ENCODE results near the gene TMIGD1.
"Not testable (repeated sequence)": the region's sequence is repeated elsewhere in the genome, so short reads cannot be mapped to it uniquely, and the experiment has no call there.

The TMIGD1 gene

GRCh38 chr17:30358055-30358760 lies 24.4 kb upstream of the TMIGD1 start:
- DNase-seq (ENCODE audit: low read depth in 3 of 3): no peak

GRCh38 chr17:30357476-30357875 lies 23.6 kb upstream of the TMIGD1 start:
- no peak for DNase-seq (ENCODE audit: low read depth in 3 of 3)

DNA sequence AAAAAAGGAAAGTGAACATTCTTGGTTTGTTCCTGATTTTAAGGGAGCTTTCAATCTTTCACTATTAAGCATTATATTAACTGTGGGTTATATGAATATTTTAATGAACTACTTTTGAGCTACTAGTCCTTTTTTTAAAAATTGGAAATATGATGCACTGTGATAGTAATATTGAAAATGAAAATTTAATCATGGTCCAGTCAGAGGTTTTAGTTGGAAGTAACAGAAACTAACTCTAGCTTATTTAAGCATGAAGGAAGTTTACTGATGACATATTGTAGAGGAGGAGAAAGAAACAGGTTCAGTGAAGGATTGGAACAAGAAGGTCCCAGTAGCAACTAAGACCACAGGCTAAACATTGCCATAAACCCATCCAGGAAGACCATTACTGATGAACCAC lies 20.8 kb upstream of the TMIGD1 start:
- no peak for DNase-seq (ENCODE audit: low read depth in 3 of 3)

DNA sequence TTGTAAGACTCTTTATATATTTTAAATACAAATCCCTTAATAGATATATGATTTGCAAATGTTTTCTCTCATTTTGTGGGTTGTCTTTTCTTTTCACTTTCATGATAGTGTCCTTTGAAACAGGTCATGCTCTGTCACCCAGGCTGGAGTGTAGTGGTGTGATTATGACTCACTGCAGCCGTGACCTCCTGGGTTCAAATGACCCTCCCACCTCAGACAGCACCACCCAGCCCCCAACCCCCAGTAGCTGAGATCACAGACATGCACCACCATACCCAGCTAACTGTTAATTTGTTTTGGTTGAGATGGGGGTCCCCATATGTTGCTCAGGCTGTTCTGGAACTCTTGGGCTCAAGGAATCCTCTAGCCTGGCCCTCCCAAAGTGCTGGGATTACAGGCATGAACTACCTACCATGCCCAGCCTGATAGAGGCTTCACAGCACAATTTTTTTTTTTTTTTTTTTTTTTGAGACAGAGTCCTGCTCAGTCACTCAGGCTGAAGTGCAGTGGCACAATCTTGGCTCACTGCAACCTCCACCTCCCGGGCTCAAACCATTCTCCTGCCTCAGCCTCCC lies 18.5 kb upstream of the TMIGD1 start:
- no peak for DNase-seq (ENCODE audit: low read depth in 3 of 3)

DNA sequence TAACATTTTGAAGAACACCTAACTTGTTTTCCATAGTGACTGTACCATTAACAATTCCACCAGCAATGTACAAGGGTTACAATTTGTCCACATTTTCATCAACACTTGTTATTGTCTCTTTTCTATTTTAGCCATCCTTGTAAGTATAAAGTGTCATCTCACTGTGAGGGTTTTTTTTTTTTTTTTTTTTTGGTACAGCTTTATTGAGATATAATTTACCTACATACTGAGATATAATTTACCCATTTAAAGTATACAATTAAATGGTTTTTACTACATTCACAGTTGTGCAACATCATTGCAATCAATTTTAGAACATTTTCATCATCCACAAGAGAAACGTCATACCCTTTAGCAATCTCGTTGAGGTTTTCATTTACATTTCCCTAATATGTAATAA lies 17.9 kb upstream of the TMIGD1 start:
- no peak for DNase-seq (ENCODE audit: low read depth in 3 of 3)

GRCh38 chr17:30351263-30351662 lies 17.4 kb upstream of the TMIGD1 start:
- not testable (repeated sequence) for DNase-seq (ENCODE audit: low read depth in 3 of 3)

DNA sequence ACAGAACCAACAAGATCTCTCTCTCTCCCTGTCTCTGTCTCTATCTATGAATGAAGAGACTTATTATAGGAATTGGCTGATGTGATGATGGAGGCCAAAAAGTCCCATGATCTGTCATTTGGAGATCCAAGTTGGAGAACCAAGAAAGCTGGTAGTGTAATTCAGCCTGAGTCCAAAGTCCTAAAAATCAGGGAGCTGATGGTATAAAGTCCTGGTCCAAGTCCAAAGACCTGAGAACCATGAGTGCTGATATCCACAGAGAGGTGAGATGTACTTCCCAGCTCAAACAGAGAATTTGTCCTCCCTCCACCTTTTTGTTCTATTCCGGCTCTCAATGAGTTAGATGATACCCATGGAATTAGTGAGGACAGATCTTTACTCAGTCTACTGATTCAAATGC lies 15.4 kb upstream of the TMIGD1 start:
- no peak for DNase-seq (ENCODE audit: low read depth in 3 of 3)

GRCh38 chr17:30347488-30347887 lies 13.6 kb upstream of the TMIGD1 start:
- DNase-seq (ENCODE audit: low read depth in 3 of 3): no peak

GRCh38 chr17:30346221-30346795 lies 12.5 kb upstream of the TMIGD1 start:
- DNase-seq (ENCODE audit: low read depth in 3 of 3): no peak

- DNase-seq (ENCODE audit: low read depth in 3 of 3): peak in 1 of 3 donors; percentile 38
Observed at GRCh38 chr17:30345527-30346075, 11.7 kb upstream of the TMIGD1 start.

- DNase-seq (ENCODE audit: low read depth in 3 of 3): no peak
Observed at GRCh38 chr17:30345089-30345433, 11.2 kb upstream of the TMIGD1 start.

- no peak for DNase-seq (ENCODE audit: low read depth in 3 of 3)
Observed at GRCh38 chr17:30344283-30345088, 10.6 kb upstream of the TMIGD1 start.

DNA sequence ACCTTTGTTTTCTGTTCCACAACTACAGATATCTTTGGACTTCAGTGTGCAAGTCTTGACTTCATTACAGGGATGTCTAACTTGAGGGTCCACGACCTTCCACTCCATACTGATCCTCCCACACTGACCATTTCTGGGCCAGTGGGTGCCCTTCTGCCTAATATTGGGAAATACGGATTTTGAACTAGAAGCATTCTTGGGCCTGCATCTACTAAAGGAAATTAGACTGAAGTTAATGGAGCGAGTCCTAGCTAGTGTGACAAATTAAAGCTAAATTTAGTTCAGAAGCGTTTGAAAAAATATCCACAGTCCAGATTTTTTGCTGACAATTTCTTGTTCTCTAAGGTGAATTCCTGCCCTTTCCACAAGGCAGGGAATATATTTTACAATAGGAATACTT lies 9.9 kb upstream of the TMIGD1 start:
- DNase-seq (ENCODE audit: low read depth in 3 of 3): no peak

GRCh38 chr17:30343244-30343643 lies 9.4 kb upstream of the TMIGD1 start:
- DNase-seq (ENCODE audit: low read depth in 3 of 3): not testable (repeated sequence)

- DNase-seq (ENCODE audit: low read depth in 3 of 3): no peak
Observed at GRCh38 chr17:30341703-30342249, 7.9 kb upstream of the TMIGD1 start.

DNA sequence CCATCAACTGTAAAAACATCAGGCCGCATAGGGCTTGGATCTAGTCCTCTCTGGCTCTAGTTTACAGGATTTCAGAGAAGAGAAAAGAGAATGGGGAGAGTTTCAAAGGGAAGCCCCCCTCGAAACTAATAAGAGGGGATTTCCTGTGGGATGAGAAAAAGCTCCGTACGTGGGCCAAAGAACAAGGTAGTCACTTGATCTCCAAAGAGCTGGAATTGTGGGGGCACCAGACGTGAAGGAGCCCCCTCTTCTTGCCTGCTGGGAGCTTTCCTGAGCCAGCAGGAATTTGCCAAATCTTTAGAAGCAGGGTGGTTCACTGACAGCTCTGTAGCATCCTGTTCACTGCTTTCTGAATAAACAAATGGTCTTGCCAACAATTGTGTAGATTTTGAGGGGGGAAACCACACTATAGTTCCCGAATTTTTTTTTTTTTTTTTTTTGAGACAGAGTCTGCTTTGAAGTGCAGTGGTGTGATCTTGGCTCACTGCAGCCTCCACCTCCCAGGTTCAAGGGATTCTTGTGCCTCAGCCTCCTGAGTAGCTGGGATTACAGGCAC lies 7.0 kb upstream of the TMIGD1 start:
- no peak for DNase-seq (ENCODE audit: low read depth in 3 of 3)

GRCh38 chr17:30339086-30339485 lies 5.2 kb upstream of the TMIGD1 start:
- DNase-seq (ENCODE audit: low read depth in 3 of 3): no peak

DNA sequence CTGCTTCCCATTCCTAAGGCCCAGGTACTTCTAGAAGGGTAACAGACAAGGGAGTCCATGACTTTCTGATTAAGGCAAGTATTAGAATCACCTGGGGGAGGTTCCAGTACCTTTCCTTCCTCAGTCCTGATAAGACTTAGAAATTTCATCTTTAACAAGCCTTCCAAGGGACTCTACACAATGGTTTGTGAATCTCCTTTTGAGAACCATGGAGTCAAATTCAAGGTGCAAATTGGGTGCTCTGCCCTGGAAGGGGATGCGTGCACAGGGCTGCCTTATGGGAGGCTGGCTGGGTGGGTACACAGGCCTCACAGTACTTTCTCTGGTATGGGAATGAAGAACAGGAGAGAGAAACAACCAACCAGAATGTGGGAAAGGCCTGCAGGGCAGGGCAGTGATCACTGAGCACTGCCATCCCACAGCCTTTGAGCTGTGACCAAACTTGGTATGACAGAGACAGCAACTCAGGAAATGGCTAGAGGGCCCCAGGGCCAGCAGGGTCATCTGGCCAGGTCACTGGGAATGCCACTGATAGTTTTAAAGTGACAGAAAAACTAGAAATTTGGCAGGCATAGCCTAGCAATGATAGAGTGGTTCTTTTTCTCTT lies 3.6 kb upstream of the TMIGD1 start:
- no peak for DNase-seq (ENCODE audit: low read depth in 3 of 3)

- DNase-seq (ENCODE audit: low read depth in 3 of 3): peak in 2 of 3 donors; percentile 37 to 47
Observed at GRCh38 chr17:30336369-30337171, 2.7 kb upstream of the TMIGD1 start.

GRCh38 chr17:30334421-30334820 lies 564 bp upstream of the TMIGD1 start:
- DNase-seq (ENCODE audit: low read depth in 3 of 3): no peak
